ENCODE data around the gene NRIP1.

The NRIP1 gene

DNA sequence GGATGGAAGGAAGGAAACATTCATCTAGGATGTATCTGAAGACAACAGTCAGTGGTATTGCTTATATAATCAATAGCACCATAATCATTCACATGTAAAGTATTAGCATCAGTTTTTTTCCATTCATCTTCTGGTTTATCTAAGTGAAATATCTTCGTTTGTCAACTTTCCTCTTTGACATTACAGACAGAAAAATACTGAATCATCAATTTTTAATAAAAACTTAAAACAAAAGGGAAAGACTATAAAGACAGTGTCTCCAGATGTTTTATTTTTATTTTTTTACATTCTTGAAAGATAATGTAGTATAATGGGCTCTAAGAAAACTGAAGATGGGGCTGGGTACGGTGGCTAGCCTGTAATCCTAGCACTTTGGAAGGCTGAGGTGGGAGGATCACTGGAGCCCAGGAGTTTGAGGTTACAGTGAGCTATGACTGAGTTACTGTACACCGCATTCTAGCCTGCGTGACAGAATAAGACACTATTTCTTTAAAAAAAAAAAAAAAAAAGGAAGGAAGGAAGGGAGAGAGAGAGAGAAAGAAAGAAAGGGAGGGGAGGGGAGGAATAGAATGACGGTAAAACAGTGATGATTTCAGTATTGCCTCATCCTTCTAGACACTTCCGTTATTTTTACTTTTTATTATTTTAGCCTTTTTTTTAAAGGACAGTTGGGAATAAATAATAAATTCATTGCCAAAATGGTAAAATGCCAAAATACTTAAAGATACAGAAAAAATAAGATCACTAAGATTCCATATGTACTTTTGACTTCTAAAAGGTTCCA is 89.5 kb downstream of the NRIP1 start:
- no peaks in the 10 kb centered on the region for H4K20me1 ChIP-seq (ENCODE audit: low read depth, low read length)
- H3K9ac ChIP-seq (ENCODE audit: low read length): no peak overlapping the region

DNA sequence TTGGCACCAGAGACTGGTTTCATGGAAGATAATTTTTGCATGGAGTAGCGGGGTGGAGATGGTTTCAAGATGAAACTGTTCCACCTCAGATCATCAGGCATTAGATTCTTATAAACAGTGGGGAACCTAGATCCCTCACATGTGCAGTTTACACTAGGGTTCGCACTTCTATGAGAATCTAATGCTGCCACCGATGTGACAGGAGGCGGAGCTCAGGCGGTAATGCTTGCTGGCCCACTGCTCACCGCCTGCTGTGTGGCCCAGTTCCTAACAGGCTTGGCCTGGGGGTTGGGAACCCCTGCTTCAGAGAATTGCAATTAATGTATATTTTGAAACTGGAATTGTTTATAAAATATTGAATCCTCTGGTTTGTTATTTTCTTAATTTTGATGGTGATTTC is 92.1 kb downstream of the NRIP1 start:
- Histone ChIP-seq H4K20me1 (ENCODE audit: low read depth, low read length) (no peaks in the 10 kb centered on the region), H3K9ac (ENCODE audit: low read length) (no peak overlapping the region), H3K4me3 (ENCODE audit: insufficient read depth, low read length, poor library complexity, severe bottlenecking) (no peak overlapping the region), H2AFZ (ENCODE audit: low read depth, low read length, severe bottlenecking) (no peak overlapping the region), H3K9me2 (replicated peaks; ENCODE audit: insufficient read depth, low read length) (no peaks in the 10 kb centered on the region), H3K36me3 (ENCODE audit: low read length) (no peaks in the 10 kb centered on the region), H3K27ac (ENCODE audit: low read depth, low read length) (no peak overlapping the region), H3K4me2 (ENCODE audit: low read depth, low read length, poor library complexity, severe bottlenecking) (no peak overlapping the region), H3F3A (ENCODE audit: insufficient read depth) (no peaks in the 10 kb centered on the region), H3K27me3 (ENCODE audit: low read length) (no peaks in the 10 kb centered on the region), H3K79me2 (ENCODE audit: insufficient read depth, low read length) (no peaks in the 10 kb centered on the region), H3K9me3 (ENCODE audit: insufficient read depth, low read length) (no peaks in the 10 kb centered on the region)
- TF ChIP-seq EZH2phosphoT487 (conservative IDR thresholded peaks at IDR 0.05; ENCODE audit: low read length): no peak
- TF ChIP-seq, protein P1, sequence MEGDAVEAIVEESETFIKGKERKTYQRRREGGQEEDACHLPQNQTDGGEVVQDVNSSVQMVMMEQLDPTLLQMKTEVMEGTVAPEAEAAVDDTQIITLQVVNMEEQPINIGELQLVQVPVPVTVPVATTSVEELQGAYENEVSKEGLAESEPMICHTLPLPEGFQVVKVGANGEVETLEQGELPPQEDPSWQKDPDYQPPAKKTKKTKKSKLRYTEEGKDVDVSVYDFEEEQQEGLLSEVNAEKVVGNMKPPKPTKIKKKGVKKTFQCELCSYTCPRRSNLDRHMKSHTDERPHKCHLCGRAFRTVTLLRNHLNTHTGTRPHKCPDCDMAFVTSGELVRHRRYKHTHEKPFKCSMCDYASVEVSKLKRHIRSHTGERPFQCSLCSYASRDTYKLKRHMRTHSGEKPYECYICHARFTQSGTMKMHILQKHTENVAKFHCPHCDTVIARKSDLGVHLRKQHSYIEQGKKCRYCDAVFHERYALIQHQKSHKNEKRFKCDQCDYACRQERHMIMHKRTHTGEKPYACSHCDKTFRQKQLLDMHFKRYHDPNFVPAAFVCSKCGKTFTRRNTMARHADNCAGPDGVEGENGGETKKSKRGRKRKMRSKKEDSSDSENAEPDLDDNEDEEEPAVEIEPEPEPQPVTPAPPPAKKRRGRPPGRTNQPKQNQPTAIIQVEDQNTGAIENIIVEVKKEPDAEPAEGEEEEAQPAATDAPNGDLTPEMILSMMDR (IDR thresholded peaks at IDR 0.05; ENCODE audit: insufficient read depth, low read length, poor library complexity, severe bottlenecking): no peak

More for the DNA sequence above, 89.5 kb downstream of the NRIP1 start:
- H3F3A ChIP-seq (ENCODE audit: insufficient read depth): no peaks in the 10 kb centered on the region
- no peaks in the 10 kb centered on the region for H3K79me2 ChIP-seq (ENCODE audit: insufficient read depth, low read length)
- no peak overlapping the region for H3K27ac ChIP-seq (ENCODE audit: low read depth, low read length)
- TF ChIP-seq EZH2phosphoT487 (conservative IDR thresholded peaks at IDR 0.05; ENCODE audit: low read length): no peak
- TF ChIP-seq, protein P1 (IDR thresholded peaks at IDR 0.05; ENCODE audit: insufficient read depth, low read length, poor library complexity, severe bottlenecking): no peak
- no peaks in the 10 kb centered on the region for H3K27me3 ChIP-seq (ENCODE audit: low read length)
- no peak overlapping the region for H2AFZ ChIP-seq (ENCODE audit: low read depth, low read length, severe bottlenecking)
- no peak overlapping the region for H3K4me3 ChIP-seq (ENCODE audit: insufficient read depth, low read length, poor library complexity, severe bottlenecking)
- H3K9me3 ChIP-seq (ENCODE audit: insufficient read depth, low read length): no peaks in the 10 kb centered on the region
- H3K36me3 ChIP-seq (ENCODE audit: low read length): no peaks in the 10 kb centered on the region
- H3K9me2 ChIP-seq (replicated peaks; ENCODE audit: insufficient read depth, low read length): no peaks in the 10 kb centered on the region
- H3K4me2 ChIP-seq (ENCODE audit: low read depth, low read length, poor library complexity, severe bottlenecking): no peak overlapping the region

DNA sequence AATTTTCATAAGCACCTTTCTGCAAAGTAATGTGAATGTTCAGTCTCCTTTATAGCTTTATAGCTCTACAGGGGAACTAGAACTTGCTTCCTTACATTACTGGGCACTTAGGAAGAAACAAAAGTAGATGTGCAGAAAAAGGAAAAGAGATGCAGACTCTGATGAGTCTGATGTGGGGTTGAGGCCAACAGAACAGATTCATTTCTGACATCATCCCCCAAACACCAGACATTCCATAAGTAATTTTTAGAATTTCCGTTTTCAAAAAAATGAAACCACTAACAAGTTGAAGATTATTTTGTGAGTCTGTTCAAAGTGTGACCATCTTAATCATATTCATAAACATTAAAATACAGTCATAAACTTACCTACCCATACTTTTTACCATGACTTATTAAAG is 96.0 kb downstream of the NRIP1 start:
- Histone ChIP-seq H3K36me3 (ENCODE audit: low read length) (no peaks in the 10 kb centered on the region), H4K20me1 (ENCODE audit: low read depth, low read length) (no peaks in the 10 kb centered on the region), H3K9ac (ENCODE audit: low read length) (no peak overlapping the region), H3K4me2 (ENCODE audit: low read depth, low read length, poor library complexity, severe bottlenecking) (no peak overlapping the region), H3K9me2 (replicated peaks; ENCODE audit: insufficient read depth, low read length) (no peaks in the 10 kb centered on the region), H3K4me3 (ENCODE audit: insufficient read depth, low read length, poor library complexity, severe bottlenecking) (no peak overlapping the region), H3K9me3 (ENCODE audit: insufficient read depth, low read length) (no peaks in the 10 kb centered on the region), H2AFZ (ENCODE audit: low read depth, low read length, severe bottlenecking) (no peak overlapping the region), H3K27me3 (ENCODE audit: low read length) (no peaks in the 10 kb centered on the region), H3F3A (ENCODE audit: insufficient read depth) (no peaks in the 10 kb centered on the region), H3K27ac (ENCODE audit: low read depth, low read length) (no peak overlapping the region), H3K79me2 (ENCODE audit: insufficient read depth, low read length) (no peaks in the 10 kb centered on the region)
- TF ChIP-seq, protein P1 (IDR thresholded peaks at IDR 0.05; ENCODE audit: insufficient read depth, low read length, poor library complexity, severe bottlenecking): no peak
- TF ChIP-seq EZH2phosphoT487 (conservative IDR thresholded peaks at IDR 0.05; ENCODE audit: low read length): no peak

Measured in SU-DHL-6 (cell line).